ENCODE data around the gene VPS8. TPM values are rescaled to one million over a fixed set of nuclear protein-coding genes. Genes with fewer than 3 reads are reported as not detected.

Gene VPS8
- total RNA-seq, 1 donor from 2014 or later: 16.4 TPM

- no peak for DNase-seq (ENCODE audit: low spot score)
- no peak for ATAC-seq
Measured at GRCh38 chr3:184780981-184781515, 30.9 kb upstream of the VPS8 start.

DNA sequence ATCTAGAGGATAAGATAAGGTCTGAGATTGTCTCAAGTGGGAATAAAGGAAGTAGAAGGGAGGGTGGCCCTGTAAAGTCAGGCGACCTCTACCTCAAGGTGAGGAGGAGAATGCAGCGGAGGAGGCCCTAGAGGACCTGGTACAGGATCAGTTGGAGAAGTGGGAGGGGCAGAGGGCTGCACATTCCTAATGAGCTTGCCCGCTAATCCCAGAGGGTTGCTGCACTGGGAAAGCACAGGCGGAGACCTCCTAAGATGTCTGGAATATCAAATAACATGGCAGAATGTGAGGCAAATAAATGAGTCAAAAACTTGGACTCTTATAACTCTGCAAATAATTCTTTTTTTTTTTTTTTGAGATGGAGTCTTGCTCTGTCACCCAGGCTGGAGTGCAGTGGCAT lies 30.2 kb upstream of the VPS8 start:
- ATAC-seq: no peak
- DNase-seq (ENCODE audit: low spot score): no peak

GRCh38 chr3:184783319-184783718 lies 28.6 kb upstream of the VPS8 start:
- DNase-seq (ENCODE audit: low spot score): no peak
- no peak for ATAC-seq

- no peak for DNase-seq (ENCODE audit: low spot score)
- no peak for ATAC-seq
Measured at GRCh38 chr3:184784731-184785500, 27.1 kb upstream of the VPS8 start.

DNA sequence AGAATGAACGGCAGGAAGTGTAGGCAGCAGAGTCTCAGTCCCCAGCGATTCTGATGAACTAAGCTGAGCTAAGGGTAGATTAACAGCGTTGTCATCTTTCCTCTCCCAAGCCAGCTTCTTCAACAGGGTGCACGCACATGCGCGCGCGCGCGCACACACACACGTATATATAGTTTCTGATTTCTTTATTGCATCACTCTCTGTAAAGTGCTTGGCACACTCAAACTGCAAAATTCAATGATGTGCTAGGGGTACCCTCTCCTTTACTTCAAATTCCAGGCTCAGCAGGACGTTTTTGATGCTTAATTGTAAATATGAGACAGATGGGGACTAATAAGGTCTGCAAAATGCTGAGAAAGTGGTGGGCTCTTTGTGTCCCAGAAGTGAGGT lies 26.1 kb upstream of the VPS8 start:
- no peak for ATAC-seq
- DNase-seq (ENCODE audit: low spot score): no peak

DNA sequence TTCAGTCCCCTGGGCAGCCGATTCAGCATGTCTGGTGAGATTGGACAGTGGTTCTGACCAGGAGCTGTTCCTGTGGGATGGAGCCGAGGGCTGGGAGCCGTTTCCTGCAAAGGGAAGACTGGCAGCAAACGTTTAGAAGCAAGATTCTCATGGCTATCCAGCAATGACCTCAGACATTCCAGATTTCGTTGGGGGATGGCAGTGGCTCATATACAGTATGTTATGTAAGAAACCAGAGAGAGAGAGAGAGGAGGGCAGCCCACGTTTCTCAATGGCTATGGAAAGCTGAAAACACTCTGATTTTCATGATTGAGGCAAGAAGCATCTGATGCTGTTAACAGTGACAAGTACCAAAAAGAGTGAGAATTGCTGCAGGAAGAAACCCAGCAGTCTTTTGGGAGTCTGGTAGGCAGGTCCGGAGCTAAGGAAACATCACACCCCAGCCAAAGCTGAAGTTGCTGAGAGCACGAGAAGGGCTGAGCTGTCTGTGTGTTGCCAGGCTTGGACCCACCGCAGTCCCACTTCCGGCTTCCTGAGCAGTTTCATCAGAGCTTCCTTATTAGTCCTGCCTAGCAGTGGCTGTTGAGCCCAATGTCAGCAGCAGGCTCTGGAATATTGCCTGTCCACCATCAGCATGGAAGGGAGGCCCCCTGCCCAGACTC lies 25.6 kb upstream of the VPS8 start:
- no peak for DNase-seq (ENCODE audit: low spot score)
- ATAC-seq: peak; percentile 59

- no peak for DNase-seq (ENCODE audit: low spot score)
- ATAC-seq: no peak
Measured at GRCh38 chr3:184788751-184789150, 23.2 kb upstream of the VPS8 start.

DNA sequence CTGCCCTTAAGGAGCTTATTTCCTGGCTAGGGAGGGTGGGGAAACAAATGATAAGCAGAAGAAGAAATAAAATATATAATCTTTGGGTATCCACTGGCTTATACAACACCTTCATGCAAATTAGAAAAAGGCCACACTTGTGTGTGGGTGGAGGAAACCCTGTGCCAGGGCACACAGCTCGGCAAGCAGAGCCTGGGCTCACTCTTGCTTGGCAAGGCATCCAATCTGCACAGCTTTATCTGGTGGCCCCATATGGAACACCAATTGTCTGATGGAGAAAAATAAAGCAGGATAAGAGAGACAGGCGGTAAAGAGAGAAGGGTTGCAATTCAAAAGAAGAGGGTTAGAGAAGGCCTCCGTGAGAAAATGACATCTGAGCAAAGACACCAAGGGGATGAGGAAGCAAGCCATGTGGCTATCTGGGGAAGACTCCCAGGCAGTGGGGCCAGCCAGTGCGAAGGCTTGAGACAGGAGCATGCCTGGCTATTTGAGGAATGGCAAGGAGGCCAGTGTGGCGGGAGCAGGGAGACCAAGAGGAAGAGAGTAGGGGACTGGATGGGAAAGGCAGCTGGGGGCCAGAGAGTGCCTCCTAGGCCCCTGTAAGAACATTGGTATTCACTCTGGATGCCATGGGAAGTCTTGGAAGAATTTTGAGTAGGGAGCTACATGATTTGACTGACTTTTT lies 22.5 kb upstream of the VPS8 start:
- DNase-seq (ENCODE audit: low spot score) (no peak), ATAC-seq (no peak)

DNA sequence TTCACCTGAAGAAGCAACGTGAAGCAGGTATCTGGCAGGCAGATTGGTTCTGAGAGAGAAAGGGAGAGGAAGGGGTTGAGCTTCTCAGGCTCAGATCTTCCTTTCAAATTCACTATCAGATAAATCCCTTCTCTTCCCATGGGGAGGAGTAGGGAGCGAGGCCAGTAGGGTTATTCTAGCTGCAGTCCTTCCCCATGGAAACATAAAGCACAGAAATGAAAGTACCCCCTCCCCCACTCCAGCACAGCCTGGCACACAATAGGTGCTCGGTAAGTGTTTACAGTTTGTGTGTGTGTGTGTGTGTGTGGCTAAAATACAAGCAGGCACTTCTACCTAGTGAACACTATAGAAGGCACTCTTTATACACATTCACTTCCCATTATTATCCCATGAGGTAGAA lies 20.8 kb upstream of the VPS8 start:
- ATAC-seq: no peak

DNA sequence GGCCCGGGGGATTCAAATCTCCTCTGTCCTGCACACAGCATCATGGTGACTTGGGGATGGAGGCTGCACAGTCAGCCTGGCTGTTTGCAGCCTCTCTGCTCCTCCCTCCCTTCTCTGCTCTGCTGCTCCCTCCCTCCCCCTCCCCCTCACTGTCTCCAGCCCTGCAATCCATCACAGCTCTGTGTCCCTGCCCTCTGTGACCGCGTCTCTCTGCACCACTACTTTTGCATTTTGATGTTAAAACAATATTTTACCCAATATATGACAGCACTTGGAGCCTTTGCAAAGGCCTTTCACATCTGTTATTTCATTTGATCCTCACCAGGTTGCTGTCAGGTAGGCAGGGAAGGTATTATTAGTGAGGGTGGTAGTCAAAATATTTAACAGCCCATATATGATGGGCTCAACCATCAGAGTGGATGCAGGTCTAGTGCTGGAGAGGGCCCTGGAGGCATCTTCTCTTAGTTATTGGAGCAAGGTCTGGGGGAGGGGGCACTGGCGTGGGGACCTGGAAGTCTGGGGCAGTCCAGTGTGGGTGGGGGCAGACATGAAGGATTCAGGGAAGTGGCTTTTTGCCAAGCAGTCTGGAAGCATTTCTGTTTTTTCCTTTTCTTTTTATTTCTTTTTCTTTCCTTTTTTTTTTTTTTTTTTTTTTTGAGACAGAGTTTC lies 16.3 kb upstream of the VPS8 start:
- ATAC-seq (peak; percentile 36), DNase-seq (ENCODE audit: low spot score) (no peak)

More for the DNA sequence above, 20.8 kb upstream of the VPS8 start:
- no peak for DNase-seq (ENCODE audit: low spot score)

- ATAC-seq (no peak), DNase-seq (ENCODE audit: low spot score) (no peak)
Measured at GRCh38 chr3:184796551-184796950, 15.4 kb upstream of the VPS8 start.

- no peak for DNase-seq (ENCODE audit: low spot score)
- ATAC-seq: no peak
Measured at GRCh38 chr3:184796954-184797353, 15.0 kb upstream of the VPS8 start.

GRCh38 chr3:184798120-184798519 lies 13.8 kb upstream of the VPS8 start:
- DNase-seq (ENCODE audit: low spot score) (no peak), ATAC-seq (no peak)

- ATAC-seq: no peak
- no peak for DNase-seq (ENCODE audit: low spot score)
Measured at GRCh38 chr3:184800349-184800930, 11.5 kb upstream of the VPS8 start.

- ATAC-seq: no peak
Measured at GRCh38 chr3:184801241-184801785, 10.7 kb upstream of the VPS8 start.

GRCh38 chr3:184802150-184802549 lies 9.8 kb upstream of the VPS8 start:
- ATAC-seq (no peak), DNase-seq (ENCODE audit: low spot score) (no peak)

More at GRCh38 chr3:184801241-184801785, 10.7 kb upstream of the VPS8 start:
- DNase-seq (ENCODE audit: low spot score): no peak

GRCh38 chr3:184804801-184805200 lies 7.2 kb upstream of the VPS8 start:
- no peak for DNase-seq (ENCODE audit: low spot score)
- no peak for ATAC-seq

- ATAC-seq (peak; percentile 70), DNase-seq (ENCODE audit: low spot score) (no peak)
Measured at GRCh38 chr3:184805351-184806038, 6.5 kb upstream of the VPS8 start.

- ATAC-seq: no peak
- no peak for DNase-seq (ENCODE audit: low spot score)
Measured at GRCh38 chr3:184806567-184807271, 5.2 kb upstream of the VPS8 start.
